IPS DF 6.9 (cell line): ENCODE measurements around the gene GPRIN2.

ENCODE experiments used
- DNase-seq: peaks from one replicate; pipeline ENCODE4 v3.0.0-alpha.2; 2013; ENCODE audit warnings: low read depth, low spot score
- H3K27ac ChIP-seq: one replicate; pipeline ENCODE4 v1.5.1; 2013; ENCODE audit warnings: low read length, control low read depth
- H3K27me3 ChIP-seq: 2 replicates; pipeline ENCODE4 v1.6.1; 2013; ENCODE audit warnings: mild to moderate bottlenecking, low read length; ENCODE audit not compliant: control insufficient read depth, insufficient read depth
- H3K36me3 ChIP-seq: 2 replicates; pipeline ENCODE4 v1.6.1; 2013; ENCODE audit warnings: low read length; ENCODE audit not compliant: control insufficient read depth, insufficient read depth
- H3K4me1 ChIP-seq: 2 replicates; pipeline ENCODE4 v1.6.1; 2013; ENCODE audit warnings: low read length; ENCODE audit not compliant: control insufficient read depth, insufficient read depth
- H3K4me3 ChIP-seq: 2 replicates; pipeline ENCODE4 v1.5.1; 2013; ENCODE audit warnings: mild to moderate bottlenecking, low read length
- H3K9me3 ChIP-seq: 2 replicates; pipeline ENCODE4 v1.6.1; 2013; ENCODE audit warnings: low read length, inconsistent platforms; ENCODE audit not compliant: control insufficient read depth, insufficient read depth
- WGBS: extraction: QIAGEN DNeasy Blood & Tissue Kit; methylation state at CpG from one replicate; pipeline ENCODE4 v1.1.7; 2013; ENCODE audit warnings: mixed read lengths, missing lambda C conversion rate; ENCODE audit not compliant: insufficient read length, insufficient coverage; 5-methylcytosine and 5-hydroxymethylcytosine counted together

GPRIN2 gene

DNA sequence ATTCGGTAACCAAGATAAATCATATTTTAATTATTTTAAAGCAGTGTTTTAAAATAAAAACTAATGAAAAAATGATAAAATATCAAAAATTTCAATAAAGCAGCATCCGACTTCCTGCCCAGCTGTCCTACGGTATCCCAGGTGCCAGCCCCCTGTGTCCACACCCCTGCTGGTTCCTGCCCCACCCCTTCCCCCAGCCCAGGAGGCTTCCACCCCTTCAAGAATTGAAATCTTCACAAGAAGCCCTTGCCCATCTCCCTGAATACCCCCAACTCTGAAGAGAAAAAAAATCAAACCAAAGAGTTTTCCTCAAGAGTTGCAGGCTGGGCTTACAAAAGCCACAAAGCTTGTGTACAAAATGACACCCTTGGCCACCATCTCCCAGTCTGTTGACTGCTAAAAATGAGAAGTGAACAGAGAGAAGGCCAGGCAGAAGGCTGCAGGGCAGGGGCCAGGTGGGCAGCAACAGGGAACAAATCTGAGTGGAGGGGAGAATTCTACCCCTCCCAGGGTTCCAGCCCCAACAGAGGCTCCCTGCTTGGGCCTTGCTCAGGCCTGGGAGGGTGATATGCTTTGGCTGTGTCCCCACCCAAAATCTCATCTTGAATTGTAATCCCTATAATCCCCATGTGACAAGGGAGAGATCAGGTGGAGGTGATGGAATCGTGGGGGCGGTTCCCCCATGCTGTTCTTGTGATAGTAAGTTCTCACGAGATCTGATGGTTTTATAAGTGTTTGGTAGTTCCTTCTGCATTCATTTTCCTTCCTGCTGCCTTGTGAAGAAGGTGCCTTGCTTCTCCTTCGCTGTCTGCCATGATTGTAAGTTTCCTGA, 14.5 kb downstream of the GPRIN2 start:
- no CpG with 5 or more reads among the region's 7 CpGs for WGBS
- H3K9me3 ChIP-seq, result no peaks in the 10 kb centered on the region
- H3K36me3 ChIP-seq, result no peaks in the 10 kb centered on the region
- no peak overlapping the region for H3K27ac ChIP-seq
- no peak for DNase-seq
- no peaks in the 10 kb centered on the region for H3K27me3 ChIP-seq
- H3K4me1 ChIP-seq, result peaks cover 6% of the 10 kb centered on the region
- no peak overlapping the region; the same call in 1 of the 2 replicates for H3K4me3 ChIP-seq

GRCh38 chr10:46541017-46541661, 15.3 kb downstream of the GPRIN2 start:
- Histone ChIP-seq H3K4me3 (peak overlapping the region; percentile 74), H3K27ac (no peak overlapping the region), H3K36me3 (no peaks in the 10 kb centered on the region), H3K9me3 (no peaks in the 10 kb centered on the region), H3K27me3 (no peaks in the 10 kb centered on the region), H3K4me1 (peaks cover 6% of the 10 kb centered on the region)
- no CpG with 5 or more reads among the region's 42 CpGs for WGBS
- peak; percentile 76 for DNase-seq

DNA sequence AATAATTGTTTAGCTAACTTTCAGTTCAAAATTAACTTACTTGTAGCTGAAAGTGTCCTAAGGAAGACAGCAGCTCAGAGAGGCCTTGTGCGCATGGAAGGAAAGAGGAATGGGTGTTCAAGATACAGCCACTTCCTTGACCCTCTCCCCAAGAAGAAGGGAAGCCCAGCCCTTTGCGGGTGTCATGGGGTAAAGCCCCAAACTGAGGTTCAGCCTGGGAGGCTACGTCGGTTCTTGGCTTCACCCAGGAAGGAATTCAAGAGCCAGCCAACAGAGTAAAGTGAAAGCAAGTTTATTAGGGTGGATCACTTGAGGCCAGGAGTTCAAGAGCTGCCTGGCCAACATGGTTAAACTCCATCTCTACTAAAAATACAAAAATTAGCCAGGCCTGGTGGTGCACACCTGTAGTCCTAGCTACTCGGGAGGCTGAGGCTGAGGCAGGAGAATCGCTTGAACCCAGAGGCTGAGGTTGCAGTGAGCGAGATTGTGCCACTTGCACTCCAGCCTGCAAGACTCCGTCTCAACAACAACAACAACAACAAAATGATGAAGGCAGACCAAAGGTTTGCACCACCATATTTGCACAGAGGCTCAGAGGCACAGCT, 15.9 kb downstream of the GPRIN2 start:
- Histone ChIP-seq H3K27me3 (no peaks in the 10 kb centered on the region), H3K27ac (no peak overlapping the region), H3K9me3 (no peaks in the 10 kb centered on the region), H3K4me3 (no peak overlapping the region; the same call in 1 of the 2 replicates), H3K36me3 (no peaks in the 10 kb centered on the region), H3K4me1 (peaks cover 6% of the 10 kb centered on the region)
- DNase-seq, result no peak
- no CpG with 5 or more reads among the region's 8 CpGs for WGBS

GRCh38 chr10:46539596-46540411, 16.7 kb downstream of the GPRIN2 start:
- H3K36me3 ChIP-seq, result no peaks in the 10 kb centered on the region
- no peak for DNase-seq
- H3K4me3 ChIP-seq, result no peak overlapping the region
- WGBS, result no CpG with 5 or more reads among the region's 14 CpGs
- H3K9me3 ChIP-seq, result no peaks in the 10 kb centered on the region
- H3K27ac ChIP-seq, result no peak overlapping the region
- H3K27me3 ChIP-seq, result no peaks in the 10 kb centered on the region
- peaks cover 4% of the 10 kb centered on the region; the same call in 1 of the 2 replicates for H3K4me1 ChIP-seq

- Histone ChIP-seq H3K27ac (no peak overlapping the region), H3K9me3 (no peaks in the 10 kb centered on the region), H3K27me3 (no peaks in the 10 kb centered on the region), H3K4me1 (peaks cover 4% of the 10 kb centered on the region; the same call in 1 of the 2 replicates), H3K4me3 (no peak overlapping the region), H3K36me3 (no peaks in the 10 kb centered on the region)
- WGBS, result no CpG with 5 or more reads among the region's 3 CpGs
- no peak for DNase-seq
Observed at GRCh38 chr10:46538717-46539426, 17.6 kb downstream of the GPRIN2 start.

DNA sequence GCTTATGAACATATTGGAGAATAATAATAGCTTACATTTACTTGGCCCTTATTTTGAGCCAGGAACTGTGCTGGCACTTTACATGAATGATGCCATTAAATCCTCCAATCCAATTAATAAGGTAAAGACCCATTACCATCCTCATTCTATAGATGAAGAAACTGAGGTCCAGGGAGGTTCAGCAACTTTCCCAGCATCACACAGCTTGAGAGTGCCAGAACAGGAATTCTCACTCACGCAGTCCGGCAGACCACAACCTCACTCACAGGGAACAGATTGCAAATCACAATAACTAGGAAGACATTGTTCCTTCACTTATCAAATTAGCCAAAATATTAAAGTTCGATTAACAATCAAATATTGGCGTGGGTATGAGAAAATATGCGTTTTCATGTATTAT, 18.3 kb downstream of the GPRIN2 start:
- Histone ChIP-seq H3K4me3 (no peak overlapping the region), H3K27me3 (no peaks in the 10 kb centered on the region), H3K9me3 (no peaks in the 10 kb centered on the region), H3K27ac (no peak overlapping the region), H3K4me1 (peaks cover 4% of the 10 kb centered on the region; the same call in 1 of the 2 replicates), H3K36me3 (no peaks in the 10 kb centered on the region)
- no CpG with 5 or more reads among the region's 5 CpGs for WGBS
- DNase-seq, result no peak

- no peak overlapping the region for H3K27ac ChIP-seq
- no peaks in the 10 kb centered on the region for H3K27me3 ChIP-seq
- peaks cover 4% of the 10 kb centered on the region; the same call in 1 of the 2 replicates for H3K4me1 ChIP-seq
- no peaks in the 10 kb centered on the region for H3K36me3 ChIP-seq
- WGBS, result no CpG with 5 or more reads among the region's 5 CpGs
- no peaks in the 10 kb centered on the region for H3K9me3 ChIP-seq
- no peak overlapping the region for H3K4me3 ChIP-seq
- DNase-seq, result no peak
Observed at GRCh38 chr10:46537309-46537708, 19.1 kb downstream of the GPRIN2 start.

DNA sequence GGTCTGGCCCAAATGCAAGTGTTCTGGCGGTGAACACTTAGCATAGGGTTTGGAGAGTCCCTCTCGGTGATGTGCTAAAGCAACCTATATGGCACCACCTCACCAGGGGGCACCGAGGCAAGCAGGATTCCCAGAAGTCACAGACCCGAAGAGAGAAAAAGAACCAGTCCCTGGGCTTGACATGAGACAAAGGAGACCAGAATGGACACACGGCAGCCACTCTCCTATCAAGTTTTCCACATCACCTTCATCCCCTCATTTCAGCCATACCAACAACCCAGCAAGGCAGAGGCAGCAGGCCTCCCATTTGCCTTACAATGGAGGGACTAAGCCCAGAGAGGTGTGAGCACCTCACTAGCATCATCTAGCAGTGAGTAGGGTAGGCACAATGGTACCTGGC, 19.7 kb downstream of the GPRIN2 start:
- Histone ChIP-seq H3K27me3 (no peaks in the 10 kb centered on the region), H3K36me3 (no peaks in the 10 kb centered on the region), H3K4me3 (no peak overlapping the region), H3K9me3 (no peaks in the 10 kb centered on the region), H3K27ac (no peak overlapping the region), H3K4me1 (peaks cover 2% of the 10 kb centered on the region; the same call in 1 of the 2 replicates)
- no CpG with 5 or more reads among the region's 5 CpGs for WGBS
- no peak for DNase-seq

- Histone ChIP-seq H3K27me3 (no peaks in the 10 kb centered on the region), H3K36me3 (no peaks in the 10 kb centered on the region), H3K4me3 (no peak overlapping the region), H3K27ac (no peak overlapping the region), H3K4me1 (peaks cover 2% of the 10 kb centered on the region; the same call in 1 of the 2 replicates), H3K9me3 (no peaks in the 10 kb centered on the region)
- no peak for DNase-seq
- WGBS, result no CpG with 5 or more reads among the region's 6 CpGs
Observed at GRCh38 chr10:46536171-46536570, 20.3 kb downstream of the GPRIN2 start.
